Stromal cell of bone marrow (primary cell): ENCODE data around the gene HABP4.

Experiments used
- DNase-seq: peaks from one replicate; pipeline ENCODE4 v3.0.0-alpha.2; 2012; ENCODE audit warnings: low read depth

Gene HABP4

DNA sequence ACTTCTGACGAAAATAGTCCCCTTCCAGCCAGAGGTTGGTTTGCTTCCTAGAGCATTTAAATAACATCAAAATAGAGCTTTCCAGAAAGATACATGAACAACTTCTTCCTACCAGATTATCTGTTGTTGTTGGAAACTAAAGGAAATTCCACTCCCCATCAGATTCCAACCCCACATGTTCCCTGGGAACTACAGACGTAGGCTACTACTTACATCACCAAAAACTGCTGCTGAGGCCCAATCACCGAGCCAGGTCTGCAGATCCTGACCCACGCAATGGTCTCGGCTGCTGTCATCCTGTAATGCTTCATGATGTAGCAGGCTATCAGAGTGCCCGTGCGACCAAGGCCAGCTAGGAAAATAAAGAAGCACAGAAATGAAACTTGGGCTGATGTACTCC is 73.4 kb downstream of the HABP4 start:
- peak; percentile 66 for DNase-seq

- no peak for DNase-seq
These were observed 74.1 kb downstream of the HABP4 start for GRCh38 chr9:96524045-96524444.

- DNase-seq = no peak
These were observed 74.8 kb downstream of the HABP4 start for GRCh38 chr9:96524764-96525163.

- no peak for DNase-seq
These were observed 82.2 kb downstream of the HABP4 start for GRCh38 chr9:96532173-96532572.

- no peak for DNase-seq
These were observed 90.1 kb downstream of the HABP4 start for GRCh38 chr9:96540106-96540505.
